ENCODE data around the gene SDC4.

The SDC4 gene

GRCh38 chr20:45343532-45344167, 4.6 kb downstream of the SDC4 start:
- TF ChIP-seq, protein P1, sequence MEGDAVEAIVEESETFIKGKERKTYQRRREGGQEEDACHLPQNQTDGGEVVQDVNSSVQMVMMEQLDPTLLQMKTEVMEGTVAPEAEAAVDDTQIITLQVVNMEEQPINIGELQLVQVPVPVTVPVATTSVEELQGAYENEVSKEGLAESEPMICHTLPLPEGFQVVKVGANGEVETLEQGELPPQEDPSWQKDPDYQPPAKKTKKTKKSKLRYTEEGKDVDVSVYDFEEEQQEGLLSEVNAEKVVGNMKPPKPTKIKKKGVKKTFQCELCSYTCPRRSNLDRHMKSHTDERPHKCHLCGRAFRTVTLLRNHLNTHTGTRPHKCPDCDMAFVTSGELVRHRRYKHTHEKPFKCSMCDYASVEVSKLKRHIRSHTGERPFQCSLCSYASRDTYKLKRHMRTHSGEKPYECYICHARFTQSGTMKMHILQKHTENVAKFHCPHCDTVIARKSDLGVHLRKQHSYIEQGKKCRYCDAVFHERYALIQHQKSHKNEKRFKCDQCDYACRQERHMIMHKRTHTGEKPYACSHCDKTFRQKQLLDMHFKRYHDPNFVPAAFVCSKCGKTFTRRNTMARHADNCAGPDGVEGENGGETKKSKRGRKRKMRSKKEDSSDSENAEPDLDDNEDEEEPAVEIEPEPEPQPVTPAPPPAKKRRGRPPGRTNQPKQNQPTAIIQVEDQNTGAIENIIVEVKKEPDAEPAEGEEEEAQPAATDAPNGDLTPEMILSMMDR (IDR thresholded peaks at IDR 0.05; ENCODE audit: low read depth, low read length, missing control alignments), result no peak
- no peak for DNase-seq (ENCODE audit: low read depth)
- H3K4me3 ChIP-seq (ENCODE audit: low read depth, low read length), result peak overlapping the region; percentile 90
- in situ Hi-C loops (cut with HindIII; ENCODE audit: low sequenced_read_pairs), result no loop called here

DNA sequence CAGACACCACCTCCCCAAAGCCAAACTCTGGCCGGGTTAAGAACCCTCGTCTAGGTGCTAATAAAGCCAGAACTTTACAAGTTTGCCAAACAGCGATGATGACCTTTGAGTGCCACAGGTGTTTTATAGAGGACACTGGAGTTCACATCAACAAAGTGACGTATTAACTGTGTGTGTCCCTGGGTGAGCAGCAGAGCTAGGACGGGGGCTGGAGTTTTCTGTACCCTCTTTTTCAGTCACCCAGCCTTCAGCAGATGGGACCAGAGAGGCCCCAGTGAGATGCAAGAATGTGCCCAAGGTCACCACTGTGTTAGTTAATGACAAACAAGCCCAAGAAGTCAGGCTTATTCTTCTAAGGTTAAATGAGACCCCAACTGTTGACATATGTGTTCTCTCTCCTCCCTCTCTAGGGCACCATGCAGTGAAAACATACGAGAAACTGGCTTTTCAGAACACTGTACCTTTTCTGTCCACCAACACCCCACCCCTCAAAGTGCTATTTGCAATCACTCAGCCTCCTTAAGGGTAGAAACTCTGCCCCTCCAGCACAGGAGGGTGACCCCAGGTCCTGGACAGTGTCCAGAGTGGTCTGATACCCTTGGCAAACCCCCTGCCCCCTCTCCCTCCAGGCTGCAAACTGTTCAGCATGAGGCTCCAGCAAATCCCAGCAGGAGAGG, 5.2 kb downstream of the SDC4 start:
- peak overlapping the region; percentile 22 for H3K4me3 ChIP-seq (ENCODE audit: low read depth, low read length)
- DNase-seq (ENCODE audit: low read depth), result no peak
- in situ Hi-C loops (cut with HindIII; ENCODE audit: low sequenced_read_pairs), result no loop called here
- TF ChIP-seq, protein P1 (IDR thresholded peaks at IDR 0.05; ENCODE audit: low read depth, low read length, missing control alignments), result no peak

DNA sequence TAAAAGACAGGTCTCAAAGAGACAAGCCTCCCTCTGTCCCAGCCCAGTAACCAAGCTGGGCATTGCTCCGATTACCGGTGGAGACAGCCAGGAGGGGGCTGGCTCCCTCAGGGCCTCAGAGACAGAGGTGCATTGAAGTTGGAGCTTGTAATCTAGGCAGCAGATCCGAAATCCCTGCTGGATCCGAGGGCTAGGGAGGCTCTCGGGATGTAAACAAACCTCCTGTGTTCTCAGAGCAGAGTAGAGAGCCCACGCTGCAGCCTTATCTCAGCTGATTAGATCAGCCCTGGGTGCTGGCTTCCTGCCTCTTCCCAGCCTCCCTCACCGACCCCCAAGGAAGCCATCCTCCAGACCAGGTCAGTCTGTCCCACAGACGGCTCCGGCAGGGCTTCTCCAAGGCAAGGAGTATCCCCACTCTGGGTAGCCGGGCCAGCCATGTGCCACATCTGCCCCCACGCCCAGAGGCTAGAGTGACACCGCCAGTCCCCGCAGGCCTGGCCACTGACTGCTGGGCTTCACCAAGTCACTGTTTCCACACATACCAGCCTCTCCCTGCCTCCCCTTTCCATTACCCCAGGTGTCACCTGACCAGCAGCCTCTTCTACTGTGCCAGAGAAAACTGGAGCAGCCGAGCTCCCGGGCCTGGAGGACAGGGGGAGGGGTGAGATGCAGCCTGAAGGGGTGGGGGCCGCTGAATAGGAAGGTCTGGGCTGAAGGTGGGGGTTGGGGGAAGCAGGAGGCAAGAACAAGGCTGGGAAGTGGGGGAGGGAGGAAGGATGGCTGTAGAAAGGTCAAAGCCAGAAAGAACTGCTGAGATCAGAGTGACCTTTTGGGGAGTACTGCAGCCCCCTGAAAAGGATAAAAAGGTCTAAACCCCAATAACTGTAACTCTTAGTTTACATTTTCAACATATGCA, 6.0 kb downstream of the SDC4 start:
- in situ Hi-C loops (cut with HindIII; ENCODE audit: low sequenced_read_pairs), result no loop called here
- DNase-seq (ENCODE audit: low read depth), result no peak
- H3K4me3 ChIP-seq (ENCODE audit: low read depth, low read length), result peak overlapping the region; percentile 22
- TF ChIP-seq, protein P1 (IDR thresholded peaks at IDR 0.05; ENCODE audit: low read depth, low read length, missing control alignments), result no peak

- TF ChIP-seq, protein P1 (IDR thresholded peaks at IDR 0.05; ENCODE audit: low read depth, low read length, missing control alignments), result no peak
- in situ Hi-C loops (cut with HindIII; ENCODE audit: low sequenced_read_pairs), result no loop called here
- no peak for DNase-seq (ENCODE audit: low read depth)
- peak overlapping the region; percentile 22 for H3K4me3 ChIP-seq (ENCODE audit: low read depth, low read length)
Observed at GRCh38 chr20:45341579-45341938, 6.7 kb downstream of the SDC4 start.

DNA sequence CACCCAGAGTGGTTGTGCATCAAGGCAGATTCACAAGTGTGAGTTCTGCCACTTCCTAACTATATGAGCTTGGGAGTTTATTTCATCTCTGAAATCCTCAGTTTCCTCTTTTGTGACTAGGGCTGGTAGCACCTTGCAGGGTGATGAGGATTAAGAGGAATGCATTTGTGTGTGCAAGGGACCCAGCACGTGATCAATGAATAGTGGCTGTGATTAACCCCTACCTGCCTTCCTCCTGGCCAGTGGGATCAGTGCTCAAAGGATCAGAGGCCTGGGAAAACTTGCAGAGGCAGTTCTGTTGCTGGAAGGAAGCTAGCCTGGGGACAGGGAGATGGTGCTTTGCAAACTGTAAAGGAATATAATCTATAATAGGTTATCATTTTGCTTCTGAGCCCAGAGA, 7.3 kb downstream of the SDC4 start:
- no peak for DNase-seq (ENCODE audit: low read depth)
- TF ChIP-seq, protein P1 (IDR thresholded peaks at IDR 0.05; ENCODE audit: low read depth, low read length, missing control alignments), result no peak
- in situ Hi-C loops (cut with HindIII; ENCODE audit: low sequenced_read_pairs), result no loop called here
- H3K4me3 ChIP-seq (ENCODE audit: low read depth, low read length), result no peak overlapping the region

DNA sequence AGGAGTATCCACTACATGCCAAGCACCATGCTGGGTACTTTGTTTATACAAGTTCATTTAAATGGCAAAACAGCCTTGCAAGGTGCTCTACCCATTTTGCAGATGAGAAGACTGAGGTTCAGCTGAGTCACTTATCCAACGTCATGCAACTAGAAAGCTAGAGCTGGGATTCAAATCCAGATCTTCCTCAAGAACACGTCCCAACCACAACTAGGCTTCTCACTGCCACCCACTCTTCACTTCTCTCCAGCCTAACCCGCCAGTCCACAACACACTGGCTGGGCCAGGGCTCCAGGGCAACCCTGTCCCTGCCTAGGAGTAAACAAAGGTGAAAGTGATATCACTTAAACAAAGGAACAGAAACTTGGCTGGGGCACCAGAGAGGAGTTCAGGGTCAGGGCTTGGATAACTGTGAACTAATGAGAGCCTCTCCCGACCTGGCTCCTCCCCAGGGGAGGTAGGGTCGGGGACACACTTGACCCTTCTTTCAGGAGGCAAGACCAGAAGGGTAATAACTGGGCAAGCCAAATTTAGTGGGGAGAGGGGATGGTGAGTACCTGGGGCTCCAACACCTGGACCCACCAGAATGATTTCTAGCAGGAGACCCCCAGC, 7.9 kb downstream of the SDC4 start:
- no peak for DNase-seq (ENCODE audit: low read depth)
- TF ChIP-seq, protein P1 (IDR thresholded peaks at IDR 0.05; ENCODE audit: low read depth, low read length, missing control alignments), result no peak
- H3K4me3 ChIP-seq (ENCODE audit: low read depth, low read length), result no peak overlapping the region
- in situ Hi-C loops (cut with HindIII; ENCODE audit: low sequenced_read_pairs), result no loop called here

Data from astrocyte of the cerebellum (primary cell).